K562 (cell line): ENCODE measurements around the gene ZNRF3. TPM values are rescaled to one million over a fixed set of nuclear protein-coding genes. Genes with fewer than 3 reads are reported as not detected.

Experiments
- ATAC-seq: fragments of 200-7000 bp; cut with Tn5 transposase; 3 replicates; pipeline ENCODE4 v1.9.1; 2020; ENCODE audit warnings: moderate library complexity
- BruUV-seq: library from RNA; stranded (reverse); fragments of 400-500 nt; replicated peaks from 2 replicates; lab custom pipeline; 2021; lab: Mats Ljungman, UMichigan
- CTCF ChIA-PET: fragments of 300-600 bp; formaldehyde crosslinking; extraction: SDS; loops from one replicate; lab custom pipeline; 2021; ENCODE audit warnings: low intra/inter-chr PET ratio; lab: Yijun Ruan, JAX
- POLR2A ChIA-PET: fragments of 300-600, 350-650 bp; sonication (Branson Sonifier 250); formaldehyde crosslinking; extraction: SDS; loops from one replicate; lab custom pipeline; 2021; ENCODE audit warnings: antibody characterized with exemption, inconsistent platforms; lab: Yijun Ruan, JAX
- DNase-seq, 4 experiments: peaks; one replicate each; pipeline versions ENCODE4 v3.0.0 to v3.0.0-alpha.2; 2011 to 2018; ENCODE audit warnings: low spot score in 3 of 4, mixed read lengths in 3 of 4; ENCODE audit errors: extremely low read depth in 1 of 4
- FAIRE-seq: peaks from 2 replicates; lab custom pipeline; 2011; peaks lifted over from hg19 to GRCh38; lab: Jason Lieb, UNC
- H2AFZ ChIP-seq: 2 replicates; pipeline ENCODE4 v1.6.0; 2011; ENCODE audit warnings: low read depth, low read length, control low read depth, inconsistent platforms
- H3K27ac ChIP-seq: fragments of 200-600 bp; 3 replicates; pipeline ENCODE4 v1.8.0; 2011; ENCODE audit warnings: low read depth, mild to moderate bottlenecking, control low read depth, inconsistent platforms, low read length, moderate library complexity, mixed read lengths; ENCODE audit errors: extremely low read depth
- H3K27me3 ChIP-seq, 2 experiments: fragments of 300-600 bp in 1 of 2; 2 replicates in 1 of 2; 3 replicates in 1 of 2; pipeline versions ENCODE4 v1.6.0 to v1.8.0; 2011; ENCODE audit warnings: inconsistent platforms in 2 of 2, low read length in 2 of 2, mild to moderate bottlenecking in 1 of 2, mixed read lengths in 1 of 2, moderate library complexity in 1 of 2; ENCODE audit not compliant: control insufficient read depth in 2 of 2, insufficient read depth in 2 of 2
- H3K36me3 ChIP-seq: fragments of 300-600 bp; 3 replicates; pipeline ENCODE4 v1.8.0; 2011; ENCODE audit warnings: mild to moderate bottlenecking, low read length, inconsistent platforms; ENCODE audit not compliant: control insufficient read depth, insufficient read depth
- H3K4me1 ChIP-seq, 2 experiments: fragments of 200-600 bp in 1 of 2; replicated peaks in 1 of 2; 2 replicates in 1 of 2; 3 replicates in 1 of 2; pipeline versions ENCODE4 v1.5.1 to v1.8.0; 2011; ENCODE audit warnings: inconsistent platforms in 2 of 2, low read length in 2 of 2, mild to moderate bottlenecking in 1 of 2, mixed read lengths in 1 of 2, moderate library complexity in 1 of 2; ENCODE audit not compliant: control insufficient read depth in 2 of 2, insufficient read depth in 2 of 2
- H3K4me2 ChIP-seq: 2 replicates; pipeline ENCODE4 v1.6.1; 2011; ENCODE audit warnings: low read length, control low read depth, inconsistent platforms, mixed read lengths; ENCODE audit not compliant: insufficient read depth
- H3K4me3 ChIP-seq: fragments of 200-600 bp; sonication (generic), shearing (Covaris generic); 2 replicates; pipeline ENCODE4 v1.5.1; 2016; ENCODE audit warnings: control low read depth, inconsistent platforms
- H3K79me2 ChIP-seq: fragments of 200-600 bp; 3 replicates; pipeline ENCODE4 v1.8.0; 2011; ENCODE audit warnings: low read length, inconsistent platforms; ENCODE audit not compliant: control insufficient read depth, insufficient read depth
- H3K9ac ChIP-seq, 2 experiments: 2 replicates each; pipeline versions ENCODE4 v1.6.0 to v1.6.1; 2011; ENCODE audit warnings: low read depth in 2 of 2, low read length in 2 of 2, control low read depth in 1 of 2, inconsistent platforms in 1 of 2, mild to moderate bottlenecking in 1 of 2, mixed read lengths in 1 of 2; ENCODE audit not compliant: insufficient read depth in 1 of 2
- H3K9me1 ChIP-seq: one replicate; pipeline ENCODE4 v1.6.0; 2011; ENCODE audit warnings: inconsistent platforms, mild to moderate bottlenecking, low read length, moderate library complexity; ENCODE audit not compliant: control insufficient read depth, insufficient read depth
- H3K9me3 ChIP-seq: replicated peaks from 2 replicates; pipeline ENCODE4 v1.5.1; 2011; ENCODE audit warnings: low read depth, low read length, inconsistent platforms; ENCODE audit not compliant: control insufficient read depth, insufficient read depth
- H4K20me1 ChIP-seq: replicated peaks from 2 replicates; pipeline ENCODE4 v1.6.1; 2011; ENCODE audit warnings: low read length, inconsistent platforms, mixed read lengths; ENCODE audit not compliant: control insufficient read depth, insufficient read depth
- CSDE1 ChIP-seq, 2 experiments: fragments of 450-650 bp; IDR thresholded peaks; 2 replicates each; pipeline ENCODE4 v1.6.1; 2016; ENCODE audit warnings: mild to moderate bottlenecking in 1 of 2
- EWSR1 ChIP-seq: fragments of 450-650 bp; IDR thresholded peaks from 2 replicates; pipeline ENCODE4 v1.6.1; 2018; ENCODE audit warnings: borderline replicate concordance, mild to moderate bottlenecking, low read depth, moderate library complexity; ENCODE audit not compliant: partially characterized antibody
- NCOA2 ChIP-seq, 2 experiments: fragments of 450-650 bp; IDR thresholded peaks; 2 replicates each; pipeline ENCODE4 v1.6.1; 2018; ENCODE audit warnings: mild to moderate bottlenecking in 2 of 2, moderate library complexity in 1 of 2; ENCODE audit not compliant: partially characterized antibody in 2 of 2
- POLR3G ChIP-seq: IDR thresholded peaks from 2 replicates; pipeline ENCODE4 v1.6.1; 2011; ENCODE audit not compliant: insufficient read length, insufficient replicate concordance; ENCODE audit errors: extremely low read depth
- RAD21 ChIP-seq, 2 experiments: fragments of 250-450 bp in 1 of 2; fragments of 450-650 bp in 1 of 2; sonication (Bioruptor Pico) in 1 of 2; formaldehyde crosslinking in 1 of 2; IDR thresholded peaks in 1 of 2; conservative IDR thresholded peaks in 1 of 2; 2 replicates each; pipeline versions ENCODE4 v1.4.0 to v1.8.0; 2020 to 2022; ENCODE audit warnings: mild to moderate bottlenecking in 2 of 2, moderate library complexity in 1 of 2
- ZBTB43 ChIP-seq: sonication (generic); formaldehyde crosslinking; IDR thresholded peaks from 2 replicates; pipeline ENCODE4 v1.8.0; 2023; ENCODE audit warnings: mild to moderate bottlenecking, missing genetic modification reagents
- ZFP30 ChIP-seq: fragments of 250-450 bp; sonication (Bioruptor Pico); IDR thresholded peaks from 2 replicates; pipeline ENCODE4 v1.8.0; 2022; ENCODE audit warnings: moderate library complexity, mild to moderate bottlenecking, inconsistent platforms, borderline replicate concordance
- ZKSCAN1 ChIP-seq: fragments of 150-350 bp; IDR thresholded peaks from 2 replicates; pipeline ENCODE4 v1.6.1; 2016; ENCODE audit warnings: low read depth, low read length
- ZKSCAN3 ChIP-seq: fragments of 250-450 bp; sonication (Bioruptor Pico); IDR thresholded peaks from 2 replicates; pipeline ENCODE4 v1.4.0; 2020
- ZNF134 ChIP-seq: fragments of 250-450 bp; sonication (Bioruptor Pico); conservative IDR thresholded peaks from 2 replicates; pipeline ENCODE4 v1.4.0; 2020
- ZNF436 ChIP-seq: fragments of 250-450, 450-650 bp; sonication (Bioruptor Pico); formaldehyde crosslinking; IDR thresholded peaks from 2 replicates; pipeline ENCODE4 v1.7.0; 2020; ENCODE audit warnings: mild to moderate bottlenecking
- ZNF696 ChIP-seq: fragments of 250-450 bp; sonication (Bioruptor Pico); conservative IDR thresholded peaks from 2 replicates; pipeline ENCODE4 v1.4.0; 2020; ENCODE audit warnings: mild to moderate bottlenecking, moderate library complexity
- WGBS: fragments of 100-300 bp; shearing (Covaris generic); methylation state at CpG from one replicate; pipeline ENCODE4 v1.1.6; 2016; ENCODE audit warnings: low coverage, mixed read lengths; ENCODE audit not compliant: insufficient coverage; ENCODE audit errors: missing lambda C conversion rate; 5-methylcytosine and 5-hydroxymethylcytosine counted together
- in situ Hi-C: fragments of 300-500 bp; cut with MboI; formaldehyde crosslinking; loops from 4 replicates; pipeline ENCODE4 v1.15.0; 2018; ENCODE audit warnings: inconsistent platforms, mixed read lengths
- intact Hi-C: fragments of 100-400 bp; cut with micrococcal nuclease; formaldehyde crosslinking; loops from 2 replicates; pipeline ENCODE4 v1.14.2; 2022
- polyA plus RNA-seq, 8 experiments: library from polyadenylated mRNA; depleted of rRNA in 4 of 8; stranded (reverse) in 5 of 8; unstranded in 3 of 8; fragments of >200 nt; fragmentation: Nextera tagmentation in 2 of 8; fragmentation: Illumina TruSeq in 1 of 8; extraction: Ambion mirVana in 2 of 8; extraction: Trizol in 1 of 8; gene quantifications; 2 replicates each; pipeline versions ENCODE4 v1.2.1 to v1.2.3, GENCODE V29; 2011 to 2014; ENCODE audit warnings: inconsistent platforms in 1 of 8, missing spikeins in 1 of 8
- total RNA-seq, 7 experiments: library from RNA; depleted of rRNA in 6 of 7; stranded (reverse); fragments of >200 nt in 6 of 7; fragmentation: Illumina TruSeq in 2 of 7; extraction: Trizol in 2 of 7; gene quantifications; 2 replicates each; pipeline versions ENCODE4 v1.2.1 to v1.2.3, GENCODE V29; 2011 to 2021; ENCODE audit warnings: low replicate concordance in 1 of 7
- TF ChIP-seq, protein P1 (sequence below): fragments of 450-650 bp; IDR thresholded peaks from one replicate; pipeline ENCODE4 v1.6.1; 2018; ENCODE audit warnings: mild to moderate bottlenecking, moderate library complexity; ENCODE audit not compliant: partially characterized antibody
- TF ChIP-seq, protein P2 (sequence below): fragments of 450-650 bp; formaldehyde crosslinking; IDR thresholded peaks from 2 replicates; pipeline ENCODE4 v1.4.0; 2022; ENCODE audit warnings: missing genetic modification characterization

The ZNRF3 gene
- total and polyA plus RNA-seq, 9 of the 15 experiments (the other 6 are each of a cell fraction or from before 2014, with no cell fraction given), result 0.41 to 5.9 (median 1.7) TPM

- H3K4me3 ChIP-seq, result no peak overlapping the region
- FAIRE-seq, result no peak
These were observed 4.5 kb downstream of the ZNRF3 start for GRCh38 chr22:28887725-28888459.

More at GRCh38 chr22:28887725-28888459, 4.5 kb downstream of the ZNRF3 start:
- ChIA-PET CTCF (interaction anchor here (0.6 kb wide), 1 partner anchor 913 kb away, joined by 3 read pairs; no protein-coding TSS in a partner anchor), POLR2A (no interaction called here)
- H3K36me3 ChIP-seq, result no peaks in the 10 kb centered on the region
- H3K4me2 ChIP-seq, result no peak overlapping the region
- H3K9me1 ChIP-seq, result no peaks in the 10 kb centered on the region
- DNase-seq (no peak), ATAC-seq (no peak)
- in situ Hi-C loops, result no loop called here
- peaks cover 63% of the 10 kb centered on the region for H3K79me2 ChIP-seq
- no TSS peak for BruUV-seq
- no peak overlapping the region for H3K27ac ChIP-seq
- H3K4me1 ChIP-seq, result peaks cover 13 to 21% of the 10 kb centered on the region in 2 experiments; a peak in 4 of 5 replicates
- no peak overlapping the region for H2AFZ ChIP-seq
- WGBS, result 75% methylated on average over 4 of the region's 4 CpGs
- H3K9me3 ChIP-seq, result no peaks in the 10 kb centered on the region
- TF ChIP-seq, protein P1, sequence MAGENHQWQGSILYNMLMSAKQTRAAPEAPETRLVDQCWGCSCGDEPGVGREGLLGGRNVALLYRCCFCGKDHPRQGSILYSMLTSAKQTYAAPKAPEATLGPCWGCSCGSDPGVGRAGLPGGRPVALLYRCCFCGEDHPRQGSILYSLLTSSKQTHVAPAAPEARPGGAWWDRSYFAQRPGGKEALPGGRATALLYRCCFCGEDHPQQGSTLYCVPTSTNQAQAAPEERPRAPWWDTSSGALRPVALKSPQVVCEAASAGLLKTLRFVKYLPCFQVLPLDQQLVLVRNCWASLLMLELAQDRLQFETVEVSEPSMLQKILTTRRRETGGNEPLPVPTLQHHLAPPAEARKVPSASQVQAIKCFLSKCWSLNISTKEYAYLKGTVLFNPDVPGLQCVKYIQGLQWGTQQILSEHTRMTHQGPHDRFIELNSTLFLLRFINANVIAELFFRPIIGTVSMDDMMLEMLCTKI, result no peak
- TF ChIP-seq ZNF696 (CRISPR knock-in tag), result no peak
- TF ChIP-seq ZNF436 (CRISPR knock-in tag), result no peak
- TF ChIP-seq NCOA2 (IDR thresholded peaks at IDR 0.05; ENCODE audit: partially characterized antibody in 2 of 2), result no peak
- TF ChIP-seq ZBTB43 (CRISPR knock-in tag), result no peak
- no peak for TF ChIP-seq ZNF134 (CRISPR knock-in tag)
- no peak for TF ChIP-seq POLR3G
- no peak for TF ChIP-seq EWSR1
- TF ChIP-seq ZFP30 (CRISPR knock-in tag), result no peak
- TF ChIP-seq, protein P2, sequence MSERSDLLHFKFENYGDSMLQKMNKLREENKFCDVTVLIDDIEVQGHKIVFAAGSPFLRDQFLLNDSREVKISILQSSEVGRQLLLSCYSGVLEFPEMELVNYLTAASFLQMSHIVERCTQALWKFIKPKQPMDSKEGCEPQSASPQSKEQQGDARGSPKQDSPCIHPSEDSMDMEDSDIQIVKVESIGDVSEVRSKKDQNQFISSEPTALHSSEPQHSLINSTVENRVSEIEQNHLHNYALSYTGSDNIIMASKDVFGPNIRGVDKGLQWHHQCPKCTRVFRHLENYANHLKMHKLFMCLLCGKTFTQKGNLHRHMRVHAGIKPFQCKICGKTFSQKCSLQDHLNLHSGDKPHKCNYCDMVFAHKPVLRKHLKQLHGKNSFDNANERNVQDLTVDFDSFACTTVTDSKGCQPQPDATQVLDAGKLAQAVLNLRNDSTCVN (CRISPR knock-in tag), result no peak
- TF ChIP-seq RAD21 (CRISPR knock-in tag; conservative IDR thresholded peaks at IDR 0.05 in 1 of 2, IDR thresholded peaks at IDR 0.05 in 1 of 2), result no peak
- TF ChIP-seq ZKSCAN1, result no peak
- TF ChIP-seq CSDE1 (IDR thresholded peaks at IDR 0.05), result no peak
- TF ChIP-seq ZKSCAN3 (CRISPR knock-in tag), result no peak
- TF ChIP-seq, all 486 proteins: peak for 0
- H3K9ac ChIP-seq, result no peak overlapping the region
- intact Hi-C loops, result loop anchor here (10.0 kb wide), 1 partner anchor 377 kb away; the partner anchor contains the start of genes EWSR1 and RHBDD3
- H3K27me3 ChIP-seq, result no peaks in the 10 kb centered on the region
- peaks cover 3% of the 10 kb centered on the region; the same call in 1 of the 2 replicates for H4K20me1 ChIP-seq
